Stimulated activated CD4-positive, alpha-beta T cell treated with anti-CD3 and anti-CD28 coated beads, Interleukin-1b, Interleukin-23, amount 100 ng/mL, for 4 hours (primary cell): Measurements from ENCODE around the gene MBTPS1.
"Not testable (repeated sequence)": the region's sequence is repeated elsewhere in the genome, so short reads cannot be mapped to it uniquely, and the experiment has no call there.

Source experiments
- DNase-seq, 2 donors: peaks; one replicate each; pipeline ENCODE4 v3.0.0-alpha.2; 2020; ENCODE audit warnings: low read depth in 2 of 2

Gene MBTPS1

GRCh38 chr16:84137287-84137686 is 20.5 kb upstream of the MBTPS1 start:
- DNase-seq = no peak

GRCh38 chr16:84136331-84137125 is 19.8 kb upstream of the MBTPS1 start:
- DNase-seq = no peak

- no peak for DNase-seq
Measured at GRCh38 chr16:84132527-84133285, 16.0 kb upstream of the MBTPS1 start.

- DNase-seq = no peak
Measured at GRCh38 chr16:84131117-84131516, 14.4 kb upstream of the MBTPS1 start.

- no peak for DNase-seq
Measured at GRCh38 chr16:84124257-84125073, 7.7 kb upstream of the MBTPS1 start.

- DNase-seq = no peak
Measured at GRCh38 chr16:84121007-84121406, 4.3 kb upstream of the MBTPS1 start.

- DNase-seq = no peak
Measured at GRCh38 chr16:84120023-84120422, 3.3 kb upstream of the MBTPS1 start.

GRCh38 chr16:84119368-84119767 is 2.6 kb upstream of the MBTPS1 start:
- DNase-seq = no peak

GRCh38 chr16:84118315-84118714 is 1.6 kb upstream of the MBTPS1 start:
- DNase-seq = not testable (repeated sequence)

- peak in 1 of 2 donors; percentile 18 for DNase-seq
Measured at GRCh38 chr16:84117494-84117843, 727 bp upstream of the MBTPS1 start.

- peak in 1 of 2 donors; percentile 38 for DNase-seq
Measured at GRCh38 chr16:84115919-84116719, 623 bp downstream of the MBTPS1 start.

- not testable (repeated sequence) for DNase-seq
Measured at GRCh38 chr16:84111949-84112348, 4.8 kb downstream of the MBTPS1 start.

- no peak for DNase-seq
Measured at GRCh38 chr16:84111525-84111924, 5.2 kb downstream of the MBTPS1 start.

- DNase-seq = no peak
Measured at GRCh38 chr16:84110527-84110926, 6.2 kb downstream of the MBTPS1 start.

- DNase-seq = no peak
Measured at GRCh38 chr16:84109598-84110335, 7.0 kb downstream of the MBTPS1 start.

GRCh38 chr16:84107921-84108320 is 8.8 kb downstream of the MBTPS1 start:
- DNase-seq = no peak

GRCh38 chr16:84105948-84106740 is 10.6 kb downstream of the MBTPS1 start:
- no peak for DNase-seq

- no peak for DNase-seq
Measured at GRCh38 chr16:84105301-84105815, 11.4 kb downstream of the MBTPS1 start.

GRCh38 chr16:84104231-84104630 is 12.5 kb downstream of the MBTPS1 start:
- DNase-seq = no peak

GRCh38 chr16:84103678-84104077 is 13.1 kb downstream of the MBTPS1 start:
- DNase-seq = no peak
